ENCODE measurements around the gene CRIP1.

- TF ChIP-seq, protein P1, sequence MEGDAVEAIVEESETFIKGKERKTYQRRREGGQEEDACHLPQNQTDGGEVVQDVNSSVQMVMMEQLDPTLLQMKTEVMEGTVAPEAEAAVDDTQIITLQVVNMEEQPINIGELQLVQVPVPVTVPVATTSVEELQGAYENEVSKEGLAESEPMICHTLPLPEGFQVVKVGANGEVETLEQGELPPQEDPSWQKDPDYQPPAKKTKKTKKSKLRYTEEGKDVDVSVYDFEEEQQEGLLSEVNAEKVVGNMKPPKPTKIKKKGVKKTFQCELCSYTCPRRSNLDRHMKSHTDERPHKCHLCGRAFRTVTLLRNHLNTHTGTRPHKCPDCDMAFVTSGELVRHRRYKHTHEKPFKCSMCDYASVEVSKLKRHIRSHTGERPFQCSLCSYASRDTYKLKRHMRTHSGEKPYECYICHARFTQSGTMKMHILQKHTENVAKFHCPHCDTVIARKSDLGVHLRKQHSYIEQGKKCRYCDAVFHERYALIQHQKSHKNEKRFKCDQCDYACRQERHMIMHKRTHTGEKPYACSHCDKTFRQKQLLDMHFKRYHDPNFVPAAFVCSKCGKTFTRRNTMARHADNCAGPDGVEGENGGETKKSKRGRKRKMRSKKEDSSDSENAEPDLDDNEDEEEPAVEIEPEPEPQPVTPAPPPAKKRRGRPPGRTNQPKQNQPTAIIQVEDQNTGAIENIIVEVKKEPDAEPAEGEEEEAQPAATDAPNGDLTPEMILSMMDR (IDR thresholded peaks at IDR 0.05; ENCODE audit: extremely low read depth in 1 of 2, insufficient read depth in 1 of 2, low read depth in 1 of 2, low read length in 2 of 2) = no peak
- TF ChIP-seq POLR2A (IDR thresholded peaks at IDR 0.05; ENCODE audit: low read depth, low read length) = no peak
- TF ChIP-seq GATA2 (IDR thresholded peaks at IDR 0.05; ENCODE audit: insufficient read depth, insufficient read length, low read depth, low read length) = no peak
Observed at GRCh38 chr14:105439179-105439578, 47.5 kb upstream of the CRIP1 start.

Data from endothelial cell of umbilical vein (primary cell).